Fibroblast of lung (primary cell): ENCODE results near the gene TMEM135. TPM values are rescaled to one million over a fixed set of nuclear protein-coding genes. Genes with fewer than 3 reads are reported as not detected.

Experiments
- DNase-seq, 2 donors: peaks; one replicate each; pipeline versions ENCODE4 v3.0.0 to v3.0.0-alpha.2; 2010; ENCODE audit warnings: low read depth in 2 of 2
- H2AFZ ChIP-seq: 2 replicates; pipeline ENCODE4 v1.5.1; 2012; ENCODE audit warnings: low read length, control low read depth, inconsistent platforms
- H3K27ac ChIP-seq: 2 replicates; pipeline ENCODE4 v1.5.1; 2011; ENCODE audit warnings: low read length, control low read depth; ENCODE audit not compliant: insufficient read depth
- H3K27me3 ChIP-seq: 2 replicates; pipeline ENCODE4 v1.5.1; 2011; ENCODE audit warnings: mild to moderate bottlenecking, low read length; ENCODE audit not compliant: control insufficient read depth, insufficient read depth
- H3K36me3 ChIP-seq: 2 replicates; pipeline ENCODE4 v1.5.1; 2011; ENCODE audit warnings: low read length; ENCODE audit not compliant: control insufficient read depth, insufficient read depth
- H3K4me1 ChIP-seq: 2 replicates; pipeline ENCODE4 v1.5.1; 2011; ENCODE audit warnings: low read length; ENCODE audit not compliant: control insufficient read depth, insufficient read depth; ENCODE audit errors: extremely low read depth
- H3K4me2 ChIP-seq: 2 replicates; pipeline ENCODE4 v1.5.1; 2011; ENCODE audit warnings: low read length, control low read depth; ENCODE audit not compliant: insufficient read depth; ENCODE audit errors: extremely low read depth
- H3K4me3 ChIP-seq, 4 experiments: fragments of 200-600 bp in 1 of 4; sonication (generic) in 1 of 4; replicated peaks in 1 of 4; 2 replicates each; pipeline ENCODE4 v1.5.1; 2011 to 2016; ENCODE audit warnings: low read length in 4 of 4, low read depth in 3 of 4, mild to moderate bottlenecking in 3 of 4, control low read depth in 2 of 4, inconsistent platforms in 1 of 4, mixed read lengths in 1 of 4; ENCODE audit not compliant: insufficient read depth in 1 of 4; ENCODE audit errors: control extremely low read depth in 1 of 4
- H3K79me2 ChIP-seq: 2 replicates; pipeline ENCODE4 v1.5.1; 2012; ENCODE audit warnings: mild to moderate bottlenecking, low read length, inconsistent platforms; ENCODE audit not compliant: control insufficient read depth, insufficient read depth
- H3K9ac ChIP-seq: 2 replicates; pipeline ENCODE4 v1.5.1; 2011; ENCODE audit warnings: mild to moderate bottlenecking, low read length, control low read depth; ENCODE audit not compliant: insufficient read depth
- H3K9me3 ChIP-seq: 2 replicates; pipeline ENCODE4 v1.5.1; 2012; ENCODE audit warnings: low read depth, low read length; ENCODE audit not compliant: control insufficient read depth, insufficient read depth
- H4K20me1 ChIP-seq: 2 replicates; pipeline ENCODE4 v1.5.1; 2011; ENCODE audit warnings: low read length; ENCODE audit not compliant: control insufficient read depth, insufficient read depth; ENCODE audit errors: extremely low read depth
- CTCF ChIP-seq, 2 donors: IDR thresholded peaks in 1 of 2; conservative IDR thresholded peaks in 1 of 2; 1 replicate in 1 of 2; 2 replicates in 1 of 2; pipeline ENCODE4 v1.5.1; 2011 to 2012; ENCODE audit warnings: low read length in 2 of 2, control low read depth in 1 of 2, inconsistent platforms in 1 of 2, low read depth in 1 of 2, mild to moderate bottlenecking in 1 of 2
- EZH2 ChIP-seq: IDR thresholded peaks from 2 replicates; pipeline ENCODE4 v1.5.1; 2012; ENCODE audit warnings: low read length, control low read depth, mild to moderate bottlenecking; ENCODE audit errors: missing control alignments
- polyA plus RNA-seq, 2 donors: library from polyadenylated mRNA; depleted of rRNA in 1 of 2; stranded (reverse) in 1 of 2; unstranded in 1 of 2; fragments of >200 nt; gene quantifications; 2 replicates each; pipeline ENCODE4 v1.2.1, GENCODE V29; 2011 to 2012; ENCODE audit warnings: missing spikeins in 1 of 2
- total RNA-seq: library from RNA; depleted of rRNA; stranded (reverse); fragments of >200 nt; gene quantifications from 2 replicates; pipeline ENCODE4 v1.2.1, GENCODE V29; 2014

TMEM135 gene
- total and polyA plus RNA-seq, 2 donors (not counting 1 experiment from before 2014, with no cell fraction given) = 17.3 to 20.6 TPM

GRCh38 chr11:87339416-87339815, 301.7 kb downstream of the TMEM135 start:
- no peaks in the 10 kb centered on the region for H3K27me3 ChIP-seq
- no peaks in the 10 kb centered on the region for H3K4me1 ChIP-seq
- no peak overlapping the region for H3K4me2 ChIP-seq
- no peak overlapping the region for H3K9ac ChIP-seq
- TF ChIP-seq CTCF (conservative IDR thresholded peaks at IDR 0.05 in 1 of 2, IDR thresholded peaks at IDR 0.05 in 1 of 2; ENCODE audit: low read depth in 1 of 2, low read length in 2 of 2) (no peak), EZH2 (no peak)
- H3K4me3 ChIP-seq = no peak overlapping the region
- no peak overlapping the region for H3K27ac ChIP-seq
- H4K20me1 ChIP-seq = no peaks in the 10 kb centered on the region
- DNase-seq = no peak
- no peaks in the 10 kb centered on the region for H3K36me3 ChIP-seq
- no peak overlapping the region for H2AFZ ChIP-seq
- H3K79me2 ChIP-seq = no peaks in the 10 kb centered on the region
- H3K9me3 ChIP-seq = no peaks in the 10 kb centered on the region

- no peak for DNase-seq
- Histone ChIP-seq H3K9ac (no peak overlapping the region), H3K36me3 (no peaks in the 10 kb centered on the region), H2AFZ (no peak overlapping the region), H3K4me3 (no peak overlapping the region), H3K79me2 (no peaks in the 10 kb centered on the region), H3K27me3 (no peaks in the 10 kb centered on the region), H3K4me2 (no peak overlapping the region), H3K27ac (no peak overlapping the region), H4K20me1 (no peaks in the 10 kb centered on the region), H3K4me1 (no peaks in the 10 kb centered on the region), H3K9me3 (no peaks in the 10 kb centered on the region)
- no peak for TF ChIP-seq CTCF (conservative IDR thresholded peaks at IDR 0.05 in 1 of 2, IDR thresholded peaks at IDR 0.05 in 1 of 2; ENCODE audit: low read depth in 1 of 2, low read length in 2 of 2)
- no peak for TF ChIP-seq EZH2
Observed at GRCh38 chr11:87347441-87347840, 309.7 kb downstream of the TMEM135 start.

- Histone ChIP-seq H2AFZ (no peak overlapping the region), H3K4me3 (no peak overlapping the region), H3K27ac (no peak overlapping the region), H3K9me3 (no peaks in the 10 kb centered on the region), H3K9ac (no peak overlapping the region), H3K4me2 (no peak overlapping the region), H3K27me3 (no peaks in the 10 kb centered on the region), H3K79me2 (no peaks in the 10 kb centered on the region), H4K20me1 (no peaks in the 10 kb centered on the region), H3K36me3 (no peaks in the 10 kb centered on the region), H3K4me1 (peaks cover under 1% of the 10 kb centered on the region)
- no peak for TF ChIP-seq CTCF (conservative IDR thresholded peaks at IDR 0.05 in 1 of 2, IDR thresholded peaks at IDR 0.05 in 1 of 2; ENCODE audit: low read depth in 1 of 2, low read length in 2 of 2)
- TF ChIP-seq EZH2 = no peak
- DNase-seq = no peak
Observed at GRCh38 chr11:87347854-87348253, 310.1 kb downstream of the TMEM135 start.
